Mesenchymal stem cell (in vitro differentiated cells and primary cell): ENCODE measurements around the gene TRMO.
"Not testable (repeated sequence)": the region's sequence is repeated elsewhere in the genome, so short reads cannot be mapped to it uniquely, and the experiment has no call there.

Source experiments
- DNase-seq: peaks from one replicate; pipeline ENCODE4 v3.0.0-alpha.2; 2013
- H2AFZ ChIP-seq: one replicate; pipeline ENCODE4 v1.6.1; 2013; ENCODE audit warnings: low read depth, mild to moderate bottlenecking, control low read depth, inconsistent platforms, low read length, moderate library complexity
- H2AK5ac ChIP-seq: 2 replicates; pipeline ENCODE4 v1.6.1; 2013; ENCODE audit warnings: low read length, moderate library complexity, mild to moderate bottlenecking, inconsistent platforms; ENCODE audit not compliant: severe bottlenecking
- H2BK120ac ChIP-seq: one replicate; pipeline ENCODE4 v1.6.1; 2013; ENCODE audit warnings: low read depth, mild to moderate bottlenecking, inconsistent platforms, low read length, moderate library complexity
- H2BK12ac ChIP-seq, 2 experiments: one replicate each; pipeline ENCODE4 v1.6.1; 2013; ENCODE audit warnings: inconsistent platforms in 2 of 2, low read length in 2 of 2, mild to moderate bottlenecking in 2 of 2, moderate library complexity in 2 of 2, control low read depth in 1 of 2
- H2BK15ac ChIP-seq: one replicate; pipeline ENCODE4 v1.6.1; 2013; ENCODE audit warnings: mild to moderate bottlenecking, low read depth, inconsistent platforms; ENCODE audit not compliant: poor library complexity, severe bottlenecking
- H2BK5ac ChIP-seq: 2 replicates; pipeline ENCODE4 v1.6.1; 2013; ENCODE audit warnings: low read depth, mild to moderate bottlenecking, low read length, control low read depth, inconsistent platforms; ENCODE audit not compliant: poor library complexity, severe bottlenecking
- H3K14ac ChIP-seq, 2 experiments: one replicate each; pipeline ENCODE4 v1.6.1; 2013; ENCODE audit warnings: inconsistent platforms in 2 of 2, low read length in 2 of 2, control low read depth in 1 of 2, mild to moderate bottlenecking in 1 of 2, moderate library complexity in 1 of 2
- H3K18ac ChIP-seq, 2 experiments: one replicate each; pipeline ENCODE4 v1.6.1; 2013; ENCODE audit warnings: inconsistent platforms in 2 of 2, low read length in 2 of 2, control low read depth in 1 of 2, low read depth in 1 of 2, mild to moderate bottlenecking in 1 of 2
- H3K23ac ChIP-seq, 2 experiments: one replicate each; pipeline ENCODE4 v1.6.1; 2013; ENCODE audit warnings: inconsistent platforms in 2 of 2, low read length in 2 of 2, mild to moderate bottlenecking in 2 of 2, moderate library complexity in 2 of 2, control low read depth in 1 of 2
- H3K27ac ChIP-seq: 2 replicates; pipeline ENCODE4 v1.5.1; 2013; ENCODE audit warnings: mild to moderate bottlenecking, moderate library complexity, low read length, control low read depth, inconsistent platforms; ENCODE audit not compliant: poor library complexity, severe bottlenecking
- H3K27me3 ChIP-seq, 2 experiments: 2 replicates each; pipeline versions ENCODE4 v1.6.1 to v1.7.0; 2013; ENCODE audit warnings: low read length in 2 of 2, mild to moderate bottlenecking in 2 of 2, moderate library complexity in 2 of 2, control low read depth in 1 of 2, inconsistent platforms in 1 of 2; ENCODE audit not compliant: control insufficient read depth in 1 of 2, insufficient read depth in 1 of 2
- H3K36me3 ChIP-seq, 2 experiments: 2 replicates each; pipeline versions ENCODE4 v1.6.1 to v1.7.0; 2013; ENCODE audit warnings: low read length in 2 of 2, control low read depth in 1 of 2, inconsistent platforms in 1 of 2, low read depth in 1 of 2, mild to moderate bottlenecking in 1 of 2; ENCODE audit not compliant: insufficient read depth in 2 of 2, control insufficient read depth in 1 of 2
- H3K4ac ChIP-seq, 2 experiments: one replicate each; pipeline ENCODE4 v1.6.1; 2013; ENCODE audit warnings: inconsistent platforms in 2 of 2, low read length in 2 of 2, mild to moderate bottlenecking in 2 of 2, moderate library complexity in 2 of 2, control low read depth in 1 of 2, low read depth in 1 of 2
- H3K4me1 ChIP-seq: 2 replicates; pipeline ENCODE4 v1.6.1; 2013; ENCODE audit warnings: low read depth, low read length, control low read depth; ENCODE audit not compliant: control insufficient read depth, insufficient read depth
- H3K4me2 ChIP-seq: 2 replicates; pipeline ENCODE4 v1.6.1; 2013; ENCODE audit warnings: low read length, mild to moderate bottlenecking, inconsistent platforms; ENCODE audit not compliant: poor library complexity, severe bottlenecking
- H3K4me3 ChIP-seq, 2 experiments: 2 replicates each; pipeline versions ENCODE4 v1.5.1 to v1.7.0; 2013; ENCODE audit warnings: low read length in 2 of 2, mild to moderate bottlenecking in 2 of 2, control low read depth in 1 of 2, low read depth in 1 of 2; ENCODE audit not compliant: insufficient read depth in 1 of 2
- H3K79me1 ChIP-seq: replicated peaks from 2 replicates; pipeline ENCODE4 v1.6.1; 2013; ENCODE audit warnings: mild to moderate bottlenecking, control low read depth, low read length, inconsistent platforms; ENCODE audit not compliant: poor library complexity, severe bottlenecking
- H3K9ac ChIP-seq: 2 replicates; pipeline ENCODE4 v1.7.0; 2013; ENCODE audit warnings: mild to moderate bottlenecking, low read length, moderate library complexity
- H3K9me3 ChIP-seq: 2 replicates; pipeline ENCODE4 v1.7.0; 2013; ENCODE audit warnings: mild to moderate bottlenecking, low read length; ENCODE audit not compliant: control insufficient read depth
- H4K8ac ChIP-seq: one replicate; pipeline ENCODE4 v1.6.1; 2013; ENCODE audit warnings: inconsistent platforms, mild to moderate bottlenecking, low read length, moderate library complexity
- H4K91ac ChIP-seq: one replicate; pipeline ENCODE4 v1.6.1; 2013; ENCODE audit warnings: mild to moderate bottlenecking, low read length, inconsistent platforms
- WGBS: methylation state at CpG from one replicate; pipeline ENCODE4 v1.1.7; 2013; ENCODE audit warnings: mixed read lengths; 5-methylcytosine and 5-hydroxymethylcytosine counted together

TRMO gene

GRCh38 chr9:97956331-97956730 lies 34.0 kb upstream of the TRMO start:
- H3K79me1 ChIP-seq: no peaks in the 10 kb centered on the region

GRCh38 chr9:97954550-97954989 lies 32.3 kb upstream of the TRMO start:
- Histone ChIP-seq H3K9ac (no peak overlapping the region), H3K36me3 (no peaks in the 10 kb centered on the region), H3K4me3 (no peak overlapping the region), H2BK15ac (no peak overlapping the region), H3K14ac (no peak overlapping the region), H3K4ac (no peak overlapping the region), H3K79me1 (no peaks in the 10 kb centered on the region), H3K27me3 (peaks cover 0 to 16% of the 10 kb centered on the region in 2 experiments), H3K18ac (no peak overlapping the region), H2BK5ac (no peak overlapping the region), H3K4me1 (no peaks in the 10 kb centered on the region), H2AK5ac (no peak overlapping the region), H3K27ac (no peak overlapping the region), H2BK12ac (no peak overlapping the region), H2AFZ (no peak overlapping the region), H4K91ac (no peak overlapping the region), H4K8ac (no peak overlapping the region), H3K4me2 (no peak overlapping the region), H3K9me3 (peaks cover 3% of the 10 kb centered on the region), H3K23ac (no peak overlapping the region), H2BK120ac (no peak overlapping the region)
- DNase-seq: peak; percentile 19

More at GRCh38 chr9:97956331-97956730, 34.0 kb upstream of the TRMO start:
- Histone ChIP-seq H3K18ac (no peak overlapping the region), H2BK15ac (no peak overlapping the region), H3K23ac (no peak overlapping the region), H3K4me2 (no peak overlapping the region), H2BK120ac (no peak overlapping the region), H3K4me3 (no peak overlapping the region), H3K4ac (no peak overlapping the region), H3K36me3 (no peaks in the 10 kb centered on the region), H3K27me3 (peaks cover 0 to 12% of the 10 kb centered on the region in 2 experiments), H3K27ac (no peak overlapping the region), H3K9ac (no peak overlapping the region), H3K14ac (no peak overlapping the region), H4K91ac (no peak overlapping the region), H2AFZ (no peak overlapping the region), H3K4me1 (no peaks in the 10 kb centered on the region), H2BK5ac (no peak overlapping the region), H2AK5ac (no peak overlapping the region), H4K8ac (no peak overlapping the region), H3K9me3 (no peaks in the 10 kb centered on the region), H2BK12ac (no peak overlapping the region)
- no peak for DNase-seq

- not testable (repeated sequence) for H3K18ac ChIP-seq, H2BK15ac ChIP-seq, H2BK5ac ChIP-seq, H3K14ac ChIP-seq, H3K9me3 ChIP-seq, H3K36me3 ChIP-seq, H2BK12ac ChIP-seq, H3K23ac ChIP-seq, H3K79me1 ChIP-seq, H3K4ac ChIP-seq, DNase-seq, H3K9ac ChIP-seq, H3K4me1 ChIP-seq, H4K8ac ChIP-seq, H3K27ac ChIP-seq, H2BK120ac ChIP-seq, H3K4me2 ChIP-seq, H2AFZ ChIP-seq, H3K4me3 ChIP-seq, H2AK5ac ChIP-seq, H4K91ac ChIP-seq
- H3K27me3 ChIP-seq: peaks cover 0 to 16% of the 10 kb centered on the region in 2 experiments
- WGBS: 65% methylated on average over 5 of the region's 5 CpGs
Observed at GRCh38 chr9:97950873-97951272, 28.6 kb upstream of the TRMO start.

GRCh38 chr9:97947094-97947493 lies 24.8 kb upstream of the TRMO start:
- H3K79me1 ChIP-seq, H3K36me3 ChIP-seq, H4K91ac ChIP-seq, H4K8ac ChIP-seq, H3K4me3 ChIP-seq, H3K9me3 ChIP-seq, H3K4me1 ChIP-seq, H3K4ac ChIP-seq, H2BK15ac ChIP-seq, DNase-seq, H2BK120ac ChIP-seq, H3K4me2 ChIP-seq, H3K14ac ChIP-seq, H2AK5ac ChIP-seq, H3K18ac ChIP-seq, H2BK12ac ChIP-seq, H3K9ac ChIP-seq, H2AFZ ChIP-seq, H3K27ac ChIP-seq, H2BK5ac ChIP-seq, H3K23ac ChIP-seq: not testable (repeated sequence)
- H3K27me3 ChIP-seq: peaks cover 27 to 31% of the 10 kb centered on the region in 2 experiments
- WGBS: no CpG with 5 or more reads among the region's 2 CpGs
